ENCODE measurements around the gene PCDH9.

Gene PCDH9

GRCh38 chr13:66354879-66355751, 875.0 kb downstream of the PCDH9 start:
- no peak for DNase-seq (ENCODE audit: low read depth, low spot score)
- ChIA-PET CTCF (interaction anchor here (1.1 kb wide), 1 partner anchor 264 kb away, joined by 3 read pairs; no protein-coding TSS in a partner anchor), POLR2A (no interaction called here)
- TF ChIP-seq, protein P1, sequence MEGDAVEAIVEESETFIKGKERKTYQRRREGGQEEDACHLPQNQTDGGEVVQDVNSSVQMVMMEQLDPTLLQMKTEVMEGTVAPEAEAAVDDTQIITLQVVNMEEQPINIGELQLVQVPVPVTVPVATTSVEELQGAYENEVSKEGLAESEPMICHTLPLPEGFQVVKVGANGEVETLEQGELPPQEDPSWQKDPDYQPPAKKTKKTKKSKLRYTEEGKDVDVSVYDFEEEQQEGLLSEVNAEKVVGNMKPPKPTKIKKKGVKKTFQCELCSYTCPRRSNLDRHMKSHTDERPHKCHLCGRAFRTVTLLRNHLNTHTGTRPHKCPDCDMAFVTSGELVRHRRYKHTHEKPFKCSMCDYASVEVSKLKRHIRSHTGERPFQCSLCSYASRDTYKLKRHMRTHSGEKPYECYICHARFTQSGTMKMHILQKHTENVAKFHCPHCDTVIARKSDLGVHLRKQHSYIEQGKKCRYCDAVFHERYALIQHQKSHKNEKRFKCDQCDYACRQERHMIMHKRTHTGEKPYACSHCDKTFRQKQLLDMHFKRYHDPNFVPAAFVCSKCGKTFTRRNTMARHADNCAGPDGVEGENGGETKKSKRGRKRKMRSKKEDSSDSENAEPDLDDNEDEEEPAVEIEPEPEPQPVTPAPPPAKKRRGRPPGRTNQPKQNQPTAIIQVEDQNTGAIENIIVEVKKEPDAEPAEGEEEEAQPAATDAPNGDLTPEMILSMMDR (IDR thresholded peaks at IDR 0.05; ENCODE audit: insufficient read depth, low read length, missing control alignments), result no peak
- H3K4me3 ChIP-seq (ENCODE audit: low read depth, low read length), result no peak overlapping the region

GRCh38 chr13:66353664-66354063, 876.5 kb downstream of the PCDH9 start:
- POLR2A ChIA-PET, result no interaction called here
- H3K4me3 ChIP-seq (ENCODE audit: low read depth, low read length), result no peak overlapping the region
- DNase-seq (ENCODE audit: low read depth, low spot score), result no peak
- TF ChIP-seq, protein P1 (IDR thresholded peaks at IDR 0.05; ENCODE audit: insufficient read depth, low read length, missing control alignments), result no peak
- CTCF ChIA-PET, result no interaction called here

DNA sequence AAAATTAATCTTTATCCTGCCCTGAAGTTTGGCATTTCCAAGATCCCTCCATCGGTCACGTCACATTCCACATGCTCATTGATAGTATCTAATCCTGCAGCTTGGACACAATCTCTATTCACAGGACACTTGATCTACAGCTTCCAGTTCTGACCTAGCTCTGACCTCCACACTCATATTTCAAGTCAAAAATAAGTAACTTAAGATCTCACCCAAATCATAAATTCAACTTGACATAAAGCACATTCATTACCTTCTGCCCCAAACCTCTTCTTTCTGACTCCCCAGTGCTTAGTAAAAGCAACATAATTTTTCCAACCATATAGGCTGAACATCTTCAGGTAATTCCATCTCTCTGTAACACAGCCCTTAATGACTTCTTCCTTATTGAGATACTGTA, 880.2 kb downstream of the PCDH9 start:
- no peak overlapping the region for H3K4me3 ChIP-seq (ENCODE audit: low read depth, low read length)
- ChIA-PET POLR2A (no interaction called here), CTCF (no interaction called here)
- DNase-seq (ENCODE audit: low read depth, low spot score), result no peak
- TF ChIP-seq, protein P1 (IDR thresholded peaks at IDR 0.05; ENCODE audit: insufficient read depth, low read length, missing control alignments), result no peak

DNA sequence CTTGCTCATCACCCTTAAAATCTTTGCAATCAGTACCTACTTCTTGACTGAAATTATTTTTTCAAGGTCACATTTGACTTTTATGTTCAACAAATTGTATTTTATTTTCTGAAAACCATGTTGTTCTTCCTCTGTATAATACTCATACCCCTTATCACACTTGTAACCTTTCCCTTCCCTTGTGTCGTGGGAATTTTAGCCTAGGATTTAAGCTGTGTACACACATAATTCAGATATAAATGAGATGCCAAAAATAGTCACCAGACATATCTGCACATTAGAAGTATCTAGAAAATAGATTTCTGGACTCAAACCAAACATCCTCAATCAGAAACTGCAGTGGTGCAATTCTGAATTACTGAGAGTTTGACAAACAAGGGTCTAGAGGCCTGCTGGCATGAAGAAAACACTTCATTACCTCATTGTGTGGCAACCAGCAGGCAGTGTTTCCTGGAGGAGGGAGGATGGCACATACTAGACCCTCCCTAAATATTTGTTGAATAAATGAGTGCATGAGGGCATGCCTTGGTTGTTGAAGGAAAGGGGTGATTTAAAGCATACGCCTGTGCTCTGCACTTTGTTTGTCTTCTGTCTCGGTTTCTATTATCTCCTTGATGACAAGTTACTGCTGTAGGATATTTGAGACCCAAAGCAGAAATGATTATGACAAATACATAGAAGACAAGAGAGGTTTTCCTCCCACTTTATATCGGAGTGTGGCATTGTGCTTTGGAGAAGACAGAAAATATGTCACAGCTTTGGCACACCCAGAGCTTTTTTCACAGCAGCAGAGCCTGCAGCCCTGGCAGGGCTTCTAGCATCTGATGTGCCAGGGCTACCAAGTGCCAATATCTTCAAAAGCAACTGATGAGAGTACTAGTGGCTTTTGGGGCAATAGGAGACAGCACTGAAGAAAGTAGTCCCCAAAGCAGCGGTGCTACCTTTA, 881.1 kb downstream of the PCDH9 start:
- ChIA-PET CTCF (interaction anchor here (1.9 kb wide), 1 partner anchor 9 kb away, joined by 7 read pairs; no protein-coding TSS in a partner anchor), POLR2A (no interaction called here)
- TF ChIP-seq, protein P1 (IDR thresholded peaks at IDR 0.05; ENCODE audit: insufficient read depth, low read length, missing control alignments), result no peak
- no peak overlapping the region for H3K4me3 ChIP-seq (ENCODE audit: low read depth, low read length)
- DNase-seq (ENCODE audit: low read depth, low spot score), result no peak

- no peak overlapping the region for H3K4me3 ChIP-seq (ENCODE audit: low read depth, low read length)
- TF ChIP-seq, protein P1 (IDR thresholded peaks at IDR 0.05; ENCODE audit: insufficient read depth, low read length, missing control alignments), result no peak
- CTCF ChIA-PET, result interaction anchor here (1.9 kb wide), 1 partner anchor 10 kb away, joined by 7 read pairs; no protein-coding TSS in a partner anchor
- POLR2A ChIA-PET, result no interaction called here
- no peak for DNase-seq (ENCODE audit: low read depth, low spot score)
Measured at GRCh38 chr13:66347486-66348117, 882.5 kb downstream of the PCDH9 start.
